Measurements from ENCODE around the gene IGF2R. TPM values are rescaled to one million over a fixed set of nuclear protein-coding genes. Genes with fewer than 3 reads are reported as not detected.

IGF2R gene
- total and polyA plus RNA-seq, 9 donors = 29.3 to 116 (median 49.2) TPM

DNA sequence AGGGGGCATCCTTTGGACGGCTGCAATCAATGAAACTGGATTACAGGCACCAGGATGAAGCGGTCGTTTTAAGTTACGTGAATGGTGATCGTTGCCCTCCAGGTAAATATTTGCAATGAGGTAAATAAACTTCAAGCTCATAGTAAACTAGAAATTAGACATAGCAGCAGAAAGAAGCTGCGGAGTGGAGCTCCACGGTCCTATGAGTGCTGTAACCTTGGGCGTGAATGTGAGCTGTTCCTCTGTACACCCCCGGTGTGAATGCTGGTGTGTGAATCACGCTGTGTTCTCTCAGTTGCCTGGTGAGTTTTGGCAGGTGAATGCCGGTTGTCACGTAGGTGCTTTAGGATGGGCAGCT, 110.8 kb downstream of the IGF2R start:
- no peaks in the 10 kb centered on the region for H3K36me3 ChIP-seq
- intact Hi-C loops (cut with DNase I) = loop anchor here in 2 of 4 donors (10.0 kb wide), 2 partner anchors 215 to 375 kb away; no protein-coding TSS in a partner anchor
- H3K4me1 ChIP-seq (ENCODE audit: insufficient read depth) = no peaks in the 10 kb centered on the region
- TF ChIP-seq CTCF (IDR thresholded peaks at IDR 0.05) = no peak
- TF ChIP-seq POLR2A (IDR thresholded peaks at IDR 0.05) = no peak
- TF ChIP-seq EP300 (IDR thresholded peaks at IDR 0.05) = no peak
- DNase-seq = no peak
- no peaks in the 10 kb centered on the region for H3K9me3 ChIP-seq
- H3K4me3 ChIP-seq = no peak overlapping the region
- 95 to 96% (median 95%) methylated on average over 12 of the region's 12 CpGs for WGBS, 3 donors
- H3K27me3 ChIP-seq = no peaks in the 10 kb centered on the region
- no peak overlapping the region for H3K27ac ChIP-seq

GRCh38 chr6:160080097-160080496, 111.2 kb downstream of the IGF2R start:
- intact Hi-C loops (cut with DNase I) = loop anchor here in 2 of 4 donors (10.0 kb wide), 2 partner anchors 215 to 375 kb away; no protein-coding TSS in a partner anchor
- Histone ChIP-seq H3K27me3 (no peaks in the 10 kb centered on the region), H3K27ac (no peak overlapping the region), H3K9me3 (no peaks in the 10 kb centered on the region), H3K36me3 (no peaks in the 10 kb centered on the region), H3K4me1 (ENCODE audit: insufficient read depth) (no peaks in the 10 kb centered on the region), H3K4me3 (no peak overlapping the region)
- 95 to 97% (median 96%) methylated on average over 17 of the region's 17 CpGs for WGBS, 3 donors
- TF ChIP-seq CTCF (IDR thresholded peaks at IDR 0.05) = no peak
- TF ChIP-seq EP300 (IDR thresholded peaks at IDR 0.05) = no peak
- TF ChIP-seq POLR2A (IDR thresholded peaks at IDR 0.05) = no peak
- DNase-seq = no peak

- 89 to 95% (median 94%) methylated on average over 11 of the region's 11 CpGs for WGBS, 3 donors
- H3K9me3 ChIP-seq = no peaks in the 10 kb centered on the region
- no peaks in the 10 kb centered on the region for H3K4me1 ChIP-seq (ENCODE audit: insufficient read depth)
- no peak for DNase-seq
- intact Hi-C loops (cut with DNase I) = loop anchor here in 2 of 4 donors (10.0 kb wide), 2 partner anchors 217 to 373 kb away; no protein-coding TSS in a partner anchor
- no peak overlapping the region for H3K27ac ChIP-seq
- no peaks in the 10 kb centered on the region for H3K27me3 ChIP-seq
- H3K36me3 ChIP-seq = no peaks in the 10 kb centered on the region
- H3K4me3 ChIP-seq = no peak overlapping the region
- TF ChIP-seq EP300 (IDR thresholded peaks at IDR 0.05) (no peak), CTCF (IDR thresholded peaks at IDR 0.05) (no peak), POLR2A (IDR thresholded peaks at IDR 0.05) (no peak)
Observed at GRCh38 chr6:160081398-160081797, 112.5 kb downstream of the IGF2R start.

- no peak for DNase-seq
- no peak overlapping the region for H3K27ac ChIP-seq
- H3K4me3 ChIP-seq = no peak overlapping the region
- TF ChIP-seq EP300 (IDR thresholded peaks at IDR 0.05) = no peak
- no peak for TF ChIP-seq CTCF (IDR thresholded peaks at IDR 0.05)
- WGBS, 3 donors = 51 to 73% (median 65%) methylated on average over 8 of the region's 8 CpGs
- H3K36me3 ChIP-seq = no peaks in the 10 kb centered on the region
- H3K4me1 ChIP-seq (ENCODE audit: insufficient read depth) = no peaks in the 10 kb centered on the region
- H3K27me3 ChIP-seq = no peaks in the 10 kb centered on the region
- no peaks in the 10 kb centered on the region for H3K9me3 ChIP-seq
- intact Hi-C loops (cut with DNase I) = loop anchor here in 2 of 4 donors (10.0 kb wide), 2 partner anchors 218 to 372 kb away; no protein-coding TSS in a partner anchor
Observed at GRCh38 chr6:160082627-160083026, 113.7 kb downstream of the IGF2R start.
